PC-9 (cell line): ENCODE measurements around the gene RGS3.

Source experiments
- EZH2 ChIP-seq: fragments of 200-600 bp; sonication (generic); IDR thresholded peaks from 2 replicates; pipeline ENCODE4 v1.8.0; 2017; ENCODE audit warnings: antibody characterized with exemption, low read depth
- TF ChIP-seq, protein P1 (sequence below): fragments of 200-600 bp; sonication (generic); conservative IDR thresholded peaks from 2 replicates; pipeline ENCODE4 v1.6.1; 2017; ENCODE audit warnings: mixed run types, antibody characterized with exemption, mild to moderate bottlenecking, moderate library complexity

DNA sequence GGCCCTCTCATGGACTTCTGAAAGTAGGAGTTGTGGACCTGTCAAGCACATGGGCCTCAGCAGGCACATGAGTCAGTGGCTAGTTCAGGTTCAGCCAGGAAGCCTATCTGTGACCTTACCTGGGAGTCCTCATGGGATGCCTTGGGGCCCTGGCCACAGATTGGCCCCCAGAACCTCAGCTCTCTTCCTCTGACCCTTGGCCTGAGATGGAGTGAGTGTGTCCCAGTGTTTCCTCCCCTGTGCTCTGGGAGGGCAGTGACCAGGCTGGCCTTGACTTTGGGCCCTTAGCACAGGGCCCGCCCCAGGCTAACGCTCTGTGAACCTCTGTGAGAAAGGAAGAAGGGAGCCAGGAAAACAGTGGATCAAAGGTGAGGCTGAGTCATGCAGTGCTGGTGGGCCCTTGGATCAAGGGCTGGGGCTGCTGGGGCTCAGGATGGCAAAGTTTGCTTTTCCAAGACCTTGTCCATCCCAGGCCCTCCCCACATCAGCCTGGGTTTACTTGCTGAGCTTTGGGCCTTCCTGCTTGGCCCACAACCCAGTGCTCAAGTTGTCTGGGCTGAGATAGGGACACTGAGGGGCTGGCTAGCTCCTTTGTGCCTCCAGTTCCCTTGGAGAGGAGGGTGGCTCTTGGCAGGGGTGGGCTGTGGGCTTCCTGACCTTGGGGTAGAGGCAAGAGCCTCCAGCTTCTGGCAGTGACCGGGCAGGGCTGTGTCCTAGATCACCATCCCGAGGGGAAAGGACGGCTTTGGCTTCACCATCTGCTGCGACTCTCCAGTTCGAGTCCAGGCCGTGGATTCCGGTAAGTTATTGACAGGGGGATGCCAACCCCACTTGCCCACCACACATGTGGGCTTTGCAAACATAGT lies 41.4 kb downstream of the RGS3 start:
- TF ChIP-seq, protein P1, sequence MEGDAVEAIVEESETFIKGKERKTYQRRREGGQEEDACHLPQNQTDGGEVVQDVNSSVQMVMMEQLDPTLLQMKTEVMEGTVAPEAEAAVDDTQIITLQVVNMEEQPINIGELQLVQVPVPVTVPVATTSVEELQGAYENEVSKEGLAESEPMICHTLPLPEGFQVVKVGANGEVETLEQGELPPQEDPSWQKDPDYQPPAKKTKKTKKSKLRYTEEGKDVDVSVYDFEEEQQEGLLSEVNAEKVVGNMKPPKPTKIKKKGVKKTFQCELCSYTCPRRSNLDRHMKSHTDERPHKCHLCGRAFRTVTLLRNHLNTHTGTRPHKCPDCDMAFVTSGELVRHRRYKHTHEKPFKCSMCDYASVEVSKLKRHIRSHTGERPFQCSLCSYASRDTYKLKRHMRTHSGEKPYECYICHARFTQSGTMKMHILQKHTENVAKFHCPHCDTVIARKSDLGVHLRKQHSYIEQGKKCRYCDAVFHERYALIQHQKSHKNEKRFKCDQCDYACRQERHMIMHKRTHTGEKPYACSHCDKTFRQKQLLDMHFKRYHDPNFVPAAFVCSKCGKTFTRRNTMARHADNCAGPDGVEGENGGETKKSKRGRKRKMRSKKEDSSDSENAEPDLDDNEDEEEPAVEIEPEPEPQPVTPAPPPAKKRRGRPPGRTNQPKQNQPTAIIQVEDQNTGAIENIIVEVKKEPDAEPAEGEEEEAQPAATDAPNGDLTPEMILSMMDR: no peak
- TF ChIP-seq EZH2: no peak
